Measurements from ENCODE around the gene SCG5. TPM values are rescaled to one million over a fixed set of nuclear protein-coding genes. Genes with fewer than 3 reads are reported as not detected.

SCG5 gene
- total RNA-seq, 4 donors from 2014 or later, result 0.87 to 6.3 (median 4.5) TPM

DNA sequence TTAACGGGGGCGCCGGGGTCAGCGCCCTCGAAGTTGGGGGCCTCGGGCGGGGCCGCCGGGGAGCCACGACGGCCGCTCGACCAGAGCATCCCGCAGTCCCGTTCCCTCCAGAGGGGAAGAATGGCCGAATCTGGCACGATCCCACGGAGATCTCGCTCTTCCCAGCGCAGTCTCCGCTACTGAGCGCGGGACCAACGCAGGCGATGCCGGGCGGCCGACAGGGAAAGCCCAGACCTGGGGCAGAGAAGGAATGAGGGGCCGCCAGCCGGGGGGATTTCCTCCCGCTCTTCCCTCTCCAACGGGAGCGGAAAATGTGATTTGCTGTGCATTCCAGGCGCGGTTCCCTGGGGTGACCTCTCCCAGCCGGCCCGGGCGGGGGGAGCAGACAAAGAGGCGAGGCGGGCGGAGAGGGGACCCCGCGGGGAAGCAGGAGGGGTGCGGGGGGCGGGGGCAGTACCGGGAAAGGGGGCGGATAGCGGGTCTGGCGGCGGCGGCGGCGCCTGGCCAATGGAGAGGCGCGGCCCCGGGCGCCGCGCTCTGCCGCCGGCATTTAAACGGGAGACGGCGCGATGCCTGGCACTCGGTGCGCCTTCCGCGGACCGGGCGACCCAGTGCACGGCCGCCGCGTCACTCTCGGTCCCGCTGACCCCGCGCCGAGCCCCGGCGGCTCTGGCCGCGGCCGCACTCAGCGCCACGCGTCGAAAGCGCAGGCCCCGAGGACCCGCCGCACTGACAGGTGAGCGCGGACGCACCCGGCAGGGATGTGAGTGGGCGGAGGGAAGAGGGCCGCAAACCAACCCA lies 76.1 kb downstream of the SCG5 start, which contains the start of gene GREM1:
TSS of gene GREM1 (plus strand) at position 579 of the 801 bp plus-strand sequence. CDS start 12,687 bp downstream, outside the sequence.
- Histone ChIP-seq H3K4me1 (peaks cover 0 to 32% (median 21%) of the 10 kb centered on the region in 3 donors), H3K4me3 (peak within 1 kb of the TSS; percentile 56 to 69), H3K27me3 (peaks cover 45% of the 10 kb centered on the region), H3K27ac (peak within 1 kb of the TSS; percentile 71 to 89 (median 85)), H3K9me3 (no peaks in the 10 kb centered on the region), H3K36me3 (no peaks in the 10 kb centered on the region)
- TF ChIP-seq, protein P1, sequence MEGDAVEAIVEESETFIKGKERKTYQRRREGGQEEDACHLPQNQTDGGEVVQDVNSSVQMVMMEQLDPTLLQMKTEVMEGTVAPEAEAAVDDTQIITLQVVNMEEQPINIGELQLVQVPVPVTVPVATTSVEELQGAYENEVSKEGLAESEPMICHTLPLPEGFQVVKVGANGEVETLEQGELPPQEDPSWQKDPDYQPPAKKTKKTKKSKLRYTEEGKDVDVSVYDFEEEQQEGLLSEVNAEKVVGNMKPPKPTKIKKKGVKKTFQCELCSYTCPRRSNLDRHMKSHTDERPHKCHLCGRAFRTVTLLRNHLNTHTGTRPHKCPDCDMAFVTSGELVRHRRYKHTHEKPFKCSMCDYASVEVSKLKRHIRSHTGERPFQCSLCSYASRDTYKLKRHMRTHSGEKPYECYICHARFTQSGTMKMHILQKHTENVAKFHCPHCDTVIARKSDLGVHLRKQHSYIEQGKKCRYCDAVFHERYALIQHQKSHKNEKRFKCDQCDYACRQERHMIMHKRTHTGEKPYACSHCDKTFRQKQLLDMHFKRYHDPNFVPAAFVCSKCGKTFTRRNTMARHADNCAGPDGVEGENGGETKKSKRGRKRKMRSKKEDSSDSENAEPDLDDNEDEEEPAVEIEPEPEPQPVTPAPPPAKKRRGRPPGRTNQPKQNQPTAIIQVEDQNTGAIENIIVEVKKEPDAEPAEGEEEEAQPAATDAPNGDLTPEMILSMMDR (IDR thresholded peaks at IDR 0.05), result no peak
- TF ChIP-seq EP300 (IDR thresholded peaks at IDR 0.05), result no peak
- peak; percentile 68 for TF ChIP-seq POLR2AphosphoS5 (IDR thresholded peaks at IDR 0.05)
- TF ChIP-seq POLR2A (IDR thresholded peaks at IDR 0.05), result peak; percentile 68 to 69
- peak; percentile 63 for ATAC-seq
- WGBS, 2 donors (ENCODE audit: low coverage in 1 of 2), result no CpG with 5 or more reads among the region's 99 CpGs

DNA sequence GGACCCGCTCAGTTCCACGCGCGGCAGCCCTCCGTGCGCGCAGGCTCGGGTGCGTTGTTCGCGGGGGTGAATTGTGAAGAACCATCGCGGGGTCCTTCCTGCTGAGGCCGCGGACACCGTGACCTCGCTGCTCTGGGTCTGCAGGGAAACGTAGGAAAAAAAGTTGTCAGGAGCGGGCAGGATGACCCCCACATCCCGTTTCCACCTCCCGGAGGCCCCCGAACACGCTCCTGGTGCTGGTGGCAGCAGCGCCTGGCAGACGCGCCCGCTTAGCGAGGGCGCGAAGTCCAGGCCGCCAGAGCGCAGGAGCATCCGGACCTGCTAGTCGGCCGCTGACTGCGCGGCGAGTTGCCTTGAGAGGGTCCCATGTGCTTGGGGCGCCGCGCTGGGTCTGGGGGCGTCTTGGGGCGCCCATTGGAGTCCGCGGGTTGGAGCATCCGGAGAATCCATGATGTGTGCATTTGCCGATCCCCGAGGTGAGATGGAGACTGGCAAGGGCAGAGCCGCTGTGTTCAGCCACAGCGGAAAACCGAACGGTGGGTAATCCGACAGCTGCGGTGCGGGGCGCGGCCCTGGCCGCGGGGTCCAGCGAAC lies 76.8 kb downstream of the SCG5 start:
- ATAC-seq, result peak; percentile 17
- TF ChIP-seq EP300 (IDR thresholded peaks at IDR 0.05) (no peak), POLR2AphosphoS5 (IDR thresholded peaks at IDR 0.05) (peak; percentile 12)
- Histone ChIP-seq H3K4me3 (peak overlapping the region; percentile 56 to 69), H3K4me1 (peaks cover 0 to 32% (median 21%) of the 10 kb centered on the region in 3 donors), H3K27me3 (peaks cover 45% of the 10 kb centered on the region), H3K27ac (peak overlapping the region; percentile 71 to 89 (median 85)), H3K36me3 (no peaks in the 10 kb centered on the region), H3K9me3 (no peaks in the 10 kb centered on the region)
- no CpG with 5 or more reads among the region's 60 CpGs for WGBS, 2 donors (ENCODE audit: low coverage in 1 of 2)

DNA sequence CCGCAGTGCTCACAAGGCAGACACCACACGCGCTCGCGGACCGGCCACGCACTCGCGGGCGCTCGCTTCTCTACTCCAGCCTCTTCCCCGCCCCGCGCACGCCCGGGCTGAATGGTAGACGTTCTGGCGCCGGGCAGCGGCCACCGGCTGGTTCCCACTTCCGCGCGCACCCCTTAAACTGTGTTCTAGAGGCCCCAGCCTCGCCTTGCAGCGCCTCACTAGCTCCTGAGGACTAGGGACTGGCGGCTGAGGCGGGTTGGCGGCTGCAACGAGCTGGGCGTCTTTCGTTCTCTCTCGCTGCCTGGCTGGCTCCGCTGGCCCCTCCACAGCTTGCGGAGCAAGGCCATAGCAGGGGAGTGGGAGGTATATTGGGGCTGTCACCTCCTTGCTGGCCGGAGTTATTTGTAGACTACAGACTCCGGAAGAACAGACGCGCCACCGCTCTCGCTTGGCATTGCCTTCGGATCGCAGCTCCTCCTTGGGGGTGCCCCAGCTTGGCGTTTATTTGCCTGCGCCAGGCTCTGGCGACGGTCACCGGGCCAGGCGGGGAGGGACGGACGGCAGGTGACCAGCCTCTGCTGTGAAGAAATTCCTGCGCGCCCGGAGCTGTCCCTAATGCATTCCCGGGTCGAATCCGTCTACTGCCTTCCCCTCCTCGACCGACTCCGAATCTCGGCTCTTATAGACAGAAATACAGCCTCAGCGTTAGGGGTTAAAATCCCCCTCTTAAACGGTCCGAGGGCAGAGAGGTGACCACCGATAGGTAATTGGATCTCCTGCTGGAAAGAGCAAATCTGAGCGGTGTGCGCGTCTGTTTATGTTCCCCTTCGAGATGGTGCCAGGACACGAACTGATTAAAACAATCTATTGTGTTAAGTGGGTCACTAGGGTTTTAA lies 77.6 kb downstream of the SCG5 start:
- TF ChIP-seq POLR2A (IDR thresholded peaks at IDR 0.05), result no peak
- no peak for TF ChIP-seq EP300 (IDR thresholded peaks at IDR 0.05)
- no peak for TF ChIP-seq POLR2AphosphoS5 (IDR thresholded peaks at IDR 0.05)
- TF ChIP-seq, protein P1 (IDR thresholded peaks at IDR 0.05), result no peak
- Histone ChIP-seq H3K4me3 (peak overlapping the region; percentile 56 to 69), H3K36me3 (no peaks in the 10 kb centered on the region), H3K4me1 (peaks cover 0 to 32% (median 21%) of the 10 kb centered on the region in 3 donors), H3K27ac (peak overlapping the region; percentile 71 to 89 (median 85)), H3K27me3 (peaks cover 45% of the 10 kb centered on the region), H3K9me3 (no peaks in the 10 kb centered on the region)
- 0 to 2% methylated on average over 1 to 6 of the region's 70 CpGs for WGBS, 2 donors (ENCODE audit: low coverage in 1 of 2)
- ATAC-seq, result peak; percentile 29

DNA sequence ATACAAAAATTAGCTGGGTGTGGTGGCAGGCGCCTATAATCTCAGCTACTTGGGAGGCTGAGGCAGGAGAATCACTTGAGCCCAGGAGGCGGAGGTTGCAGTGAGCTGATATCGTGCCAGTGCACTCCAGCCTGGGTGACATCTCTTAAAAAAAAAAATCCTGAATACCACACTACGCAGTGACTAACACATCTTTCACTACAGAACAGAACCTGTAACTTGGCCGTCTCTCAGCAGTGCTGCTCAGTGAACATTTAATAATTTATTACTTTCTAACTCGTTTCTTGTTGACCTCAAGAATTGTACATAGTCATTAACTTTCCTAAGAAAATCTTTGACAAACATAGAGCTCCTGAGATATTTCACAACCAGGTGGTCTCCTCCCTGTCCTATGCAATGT lies 80.1 kb downstream of the SCG5 start:
- 64 to 68% methylated on average over 4 to 5 of the region's 6 CpGs for WGBS, 2 donors (ENCODE audit: low coverage in 1 of 2)
- Histone ChIP-seq H3K4me1 (peaks cover 0 to 32% (median 21%) of the 10 kb centered on the region in 3 donors), H3K36me3 (no peaks in the 10 kb centered on the region), H3K9me3 (no peaks in the 10 kb centered on the region), H3K27me3 (peaks cover 26% of the 10 kb centered on the region), H3K27ac (peak overlapping the region in 2 of 4 donors; percentile 13 to 30), H3K4me3 (no peak overlapping the region)
- no peak for ATAC-seq
- TF ChIP-seq EP300 (IDR thresholded peaks at IDR 0.05) (no peak), POLR2AphosphoS5 (IDR thresholded peaks at IDR 0.05) (peak; percentile 17)

DNA sequence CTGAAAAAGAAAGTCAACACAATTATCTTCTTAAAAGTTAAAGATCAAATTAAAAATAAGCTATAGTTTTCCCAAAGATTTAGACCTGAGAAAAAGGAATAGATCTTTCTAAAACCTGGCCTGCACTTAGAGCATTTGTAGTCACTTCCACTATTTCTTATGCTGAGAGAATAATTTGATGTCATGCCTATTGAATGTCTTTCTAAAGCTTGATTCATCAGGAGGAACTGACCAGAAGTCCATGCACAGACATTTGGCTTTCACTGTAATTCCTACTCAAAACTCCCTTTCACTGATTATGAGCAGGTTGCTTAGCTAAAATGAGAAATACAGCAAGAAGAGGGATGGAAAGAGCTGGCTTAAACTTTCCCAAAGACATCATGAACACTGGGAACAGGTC lies 80.6 kb downstream of the SCG5 start:
- Histone ChIP-seq H3K4me1 (peaks cover 0 to 29% (median 19%) of the 10 kb centered on the region in 3 donors), H3K27me3 (peaks cover 25% of the 10 kb centered on the region), H3K27ac (peak overlapping the region in 1 of 4 donors; percentile 30), H3K4me3 (no peak overlapping the region), H3K36me3 (no peaks in the 10 kb centered on the region), H3K9me3 (no peaks in the 10 kb centered on the region)
- ATAC-seq, result no peak
- TF ChIP-seq POLR2A (IDR thresholded peaks at IDR 0.05) (no peak), EP300 (IDR thresholded peaks at IDR 0.05) (no peak), POLR2AphosphoS5 (IDR thresholded peaks at IDR 0.05) (no peak)
- TF ChIP-seq, protein P1 (IDR thresholded peaks at IDR 0.05), result no peak

All from gastroesophageal sphincter (tissue), 4 donors.